A673 (cell line): ENCODE results near the gene SYNE3. TPM values are rescaled to one million over a fixed set of nuclear protein-coding genes. Genes with fewer than 3 reads are reported as not detected.

Experiments
- BruUV-seq: library from RNA; stranded (reverse); fragments of 400-500 nt; replicated peaks from 2 replicates; lab custom pipeline; 2021; lab: Mats Ljungman, UMichigan
- CTCF ChIA-PET: fragments of 300-600 bp; sonication (Branson Sonifier 250); formaldehyde crosslinking; loops from one replicate; lab custom pipeline; 2022; ENCODE audit warnings: antibody characterized with exemption; lab: Charles Lee
- POLR2A ChIA-PET: fragments of 300-600 bp; sonication (Branson Sonifier 250); formaldehyde crosslinking; loops from one replicate; lab custom pipeline; 2022; ENCODE audit warnings: antibody characterized with exemption; ENCODE audit not compliant: low non-redundant PET; lab: Charles Lee
- DNase-seq: peaks from one replicate; pipeline ENCODE4 v3.0.0-alpha.2; 2015; ENCODE audit warnings: low spot score
- H3K27ac ChIP-seq: fragments of 200-600 bp; sonication (generic); 2 replicates; pipeline ENCODE4 v1.5.1; 2016; ENCODE audit warnings: mixed run types, low read depth, mild to moderate bottlenecking, mixed read lengths, antibody characterized with exemption, low read length; ENCODE audit not compliant: poor library complexity, severe bottlenecking
- H3K27me3 ChIP-seq: fragments of 200-600 bp; sonication (generic); replicated peaks from 2 replicates; pipeline ENCODE4 v1.6.1; 2017; ENCODE audit warnings: mixed run types, low read depth, mild to moderate bottlenecking, mixed read lengths, antibody characterized with exemption, low read length; ENCODE audit not compliant: insufficient read depth, poor library complexity
- H3K36me3 ChIP-seq: fragments of 200-600 bp; sonication (generic); 2 replicates; pipeline ENCODE4 v1.6.1; 2016; ENCODE audit warnings: mixed run types, mild to moderate bottlenecking, mixed read lengths, antibody characterized with exemption, low read length; ENCODE audit not compliant: insufficient read depth, poor library complexity, severe bottlenecking
- H3K4me1 ChIP-seq: fragments of 200-600 bp; sonication (generic); 2 replicates; pipeline ENCODE4 v1.6.1; 2017; ENCODE audit warnings: mixed run types, mild to moderate bottlenecking, mixed read lengths, antibody characterized with exemption, low read length; ENCODE audit not compliant: insufficient read depth, poor library complexity, severe bottlenecking
- H3K4me3 ChIP-seq: fragments of 200-600 bp; sonication (generic); 2 replicates; pipeline ENCODE4 v1.5.1; 2016; ENCODE audit warnings: low read depth, mixed run types, mild to moderate bottlenecking, mixed read lengths, low read length; ENCODE audit not compliant: poor library complexity, severe bottlenecking
- H3K9me3 ChIP-seq: fragments of 200-600 bp; sonication (generic); 2 replicates; pipeline ENCODE4 v1.6.1; 2016; ENCODE audit warnings: mixed run types, low read depth, mild to moderate bottlenecking, mixed read lengths, antibody characterized with exemption, low read length; ENCODE audit not compliant: poor library complexity, severe bottlenecking
- CTCF ChIP-seq: fragments of 300-800, 200-600 bp; sonication (generic); conservative IDR thresholded peaks from 2 replicates; pipeline ENCODE4 v1.5.1; 2017; ENCODE audit warnings: low read depth, mild to moderate bottlenecking, antibody characterized with exemption, low read length, moderate library complexity, mixed read lengths
- EZH2 ChIP-seq: fragments of 200-600 bp; sonication (generic); IDR thresholded peaks from 2 replicates; pipeline ENCODE4 v1.6.1; 2017; ENCODE audit warnings: borderline replicate concordance, low read depth, mild to moderate bottlenecking, mixed read lengths, antibody characterized with exemption, low read length; ENCODE audit not compliant: poor library complexity, severe bottlenecking
- intact Hi-C: fragments of 100-400 bp; cut with micrococcal nuclease; formaldehyde crosslinking; loops from one replicate; pipeline ENCODE4 v1.10.0; 2022; ENCODE audit not compliant: unreplicated experiment
- total RNA-seq: library from RNA; stranded (reverse); gene quantifications from 2 replicates; pipeline ENCODE4 v1.2.3, GENCODE V29; 2021

SYNE3 gene
- total RNA-seq, 1 experiment from 2014 or later, result 6.4 TPM

GRCh38 chr14:95523051-95523814 lies 6.8 kb upstream of the SYNE3 start:
- POLR2A ChIA-PET, result interaction anchor here (0.6 kb wide), 2 partner anchors 486 to 520 kb away, joined by 3 to 4 read pairs; no protein-coding TSS in a partner anchor
- H3K36me3 ChIP-seq, result no peaks in the 10 kb centered on the region
- no peaks in the 10 kb centered on the region for H3K27me3 ChIP-seq
- TSS peak; percentile 79 for BruUV-seq
- peaks cover 64% of the 10 kb centered on the region for H3K4me1 ChIP-seq
- H3K27ac ChIP-seq, result peak overlapping the region; percentile 91
- intact Hi-C loops, result no loop called here
- TF ChIP-seq CTCF (no peak), EZH2 (no peak)
- DNase-seq, result no peak
- CTCF ChIA-PET, result no interaction called here
- H3K9me3 ChIP-seq, result no peaks in the 10 kb centered on the region
- peak overlapping the region; percentile 14 for H3K4me3 ChIP-seq

DNA sequence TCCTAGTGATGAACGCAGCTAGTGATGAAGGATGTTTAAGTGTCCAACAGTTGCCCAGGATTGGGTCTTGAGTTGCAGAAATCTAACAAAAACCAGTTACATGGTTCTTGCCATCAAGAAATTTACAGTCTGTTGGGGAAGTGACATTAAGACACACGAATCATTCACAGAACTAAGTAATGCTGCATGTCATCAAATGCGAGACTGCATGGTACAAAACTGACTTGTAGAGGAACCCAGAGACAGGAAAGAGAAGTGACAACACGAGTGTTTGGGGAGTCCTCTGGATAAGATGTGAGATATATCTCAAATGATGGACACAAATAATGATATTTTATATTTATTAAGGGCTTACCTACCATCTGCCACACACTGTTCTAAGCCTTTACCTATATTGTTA lies 6.1 kb upstream of the SYNE3 start:
- H3K27me3 ChIP-seq, result no peaks in the 10 kb centered on the region
- intact Hi-C loops, result no loop called here
- peaks cover 68% of the 10 kb centered on the region for H3K4me1 ChIP-seq
- ChIA-PET POLR2A (interaction anchor here (0.6 kb wide), 1 partner anchor 487 kb away, joined by 4 read pairs; no protein-coding TSS in a partner anchor), CTCF (no interaction called here)
- peak overlapping the region; percentile 91 for H3K27ac ChIP-seq
- no peaks in the 10 kb centered on the region for H3K36me3 ChIP-seq
- no peak for DNase-seq
- no peaks in the 10 kb centered on the region for H3K9me3 ChIP-seq
- no peak overlapping the region for H3K4me3 ChIP-seq
- TF ChIP-seq EZH2 (no peak), CTCF (no peak)
- no TSS peak for BruUV-seq

- Histone ChIP-seq H3K36me3 (no peaks in the 10 kb centered on the region), H3K27me3 (no peaks in the 10 kb centered on the region), H3K9me3 (no peaks in the 10 kb centered on the region), H3K4me1 (peaks cover 68% of the 10 kb centered on the region), H3K27ac (peak overlapping the region; percentile 91), H3K4me3 (no peak overlapping the region)
- BruUV-seq, result no TSS peak
- intact Hi-C loops, result no loop called here
- ChIA-PET POLR2A (interaction anchor here (0.6 kb wide), 1 partner anchor 487 kb away, joined by 4 read pairs; no protein-coding TSS in a partner anchor), CTCF (no interaction called here)
- DNase-seq, result no peak
- no peak for TF ChIP-seq EZH2
- TF ChIP-seq CTCF, result no peak
Measured at GRCh38 chr14:95522116-95522515, 5.7 kb upstream of the SYNE3 start.
